DMS153 treated with DMSO at 0.1 percent for 48 hours (cell line): ENCODE results near the gene STRIT1.
"Not testable (repeated sequence)": the region's sequence is repeated elsewhere in the genome, so short reads cannot be mapped to it uniquely, and the experiment has no call there.

Experiments used
- DNase-seq: peaks from one replicate; lab custom pipeline; 2025; ENCODE audit not compliant: unreplicated experiment; lab: John Stamatoyannopoulos, UW

Gene STRIT1

DNA sequence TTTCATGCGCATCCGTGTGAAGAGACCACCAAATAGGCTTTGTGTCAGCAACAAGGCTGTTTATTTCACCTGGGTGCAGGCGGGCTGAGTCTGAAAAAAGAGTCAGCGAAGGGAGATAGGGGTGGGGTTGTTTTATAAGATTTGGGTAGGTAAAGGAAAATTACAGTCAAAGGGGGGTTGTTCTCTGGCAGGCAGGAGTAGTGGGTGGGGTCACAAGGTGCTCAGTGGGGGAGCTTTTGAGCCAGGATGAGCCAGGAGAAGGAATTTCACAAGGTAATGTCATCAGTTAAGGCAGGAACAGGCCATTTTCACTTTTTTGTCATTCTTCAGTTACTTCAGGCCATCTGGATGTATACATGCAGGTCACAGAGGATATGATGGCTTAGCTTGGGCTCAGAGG is 19.0 kb downstream of the STRIT1 start:
- not testable (repeated sequence) for DNase-seq

GRCh38 chr3:155271343-155271613 is 22.2 kb downstream of the STRIT1 start:
- DNase-seq = no peak

DNA sequence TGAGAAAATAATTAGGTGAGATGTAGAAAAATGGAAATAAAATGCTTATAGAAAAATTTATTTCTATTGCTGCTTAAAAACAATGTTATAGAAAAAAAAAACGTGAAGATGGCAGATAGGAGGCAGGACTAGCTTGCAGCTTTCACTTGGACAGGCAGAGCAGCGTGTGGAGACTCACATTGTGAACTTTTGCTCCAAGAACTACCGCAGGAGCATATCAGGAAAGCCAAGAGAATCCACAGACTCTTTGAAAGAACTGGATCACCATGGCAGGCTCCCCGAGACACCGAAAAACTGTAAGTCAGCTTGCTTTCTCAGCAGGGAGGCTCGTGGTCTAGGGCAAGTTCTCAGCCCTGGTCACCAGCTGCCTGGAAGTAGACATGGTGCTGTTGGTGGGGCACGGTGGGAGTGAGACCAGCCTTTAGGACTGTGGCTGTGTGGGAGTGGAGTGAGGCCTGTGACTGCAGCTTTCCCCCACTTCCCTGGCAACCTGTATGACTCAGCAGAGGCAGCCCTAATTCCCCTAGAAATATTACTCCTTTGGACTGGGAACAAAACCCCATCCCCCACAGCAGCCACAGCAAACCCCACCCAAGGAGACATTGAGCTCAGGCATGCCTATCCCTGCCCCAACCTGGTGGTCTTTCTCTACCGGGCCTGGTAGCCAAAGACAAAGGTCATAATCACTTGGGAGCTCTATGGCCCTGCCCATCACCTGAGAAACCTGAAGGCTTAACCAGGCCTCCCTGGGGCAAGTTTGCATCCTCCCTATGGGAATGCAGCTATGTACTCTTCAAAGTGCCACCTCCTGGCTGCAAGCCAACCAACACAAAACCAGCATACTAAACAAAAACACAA is 22.8 kb downstream of the STRIT1 start:
- DNase-seq = no peak

DNA sequence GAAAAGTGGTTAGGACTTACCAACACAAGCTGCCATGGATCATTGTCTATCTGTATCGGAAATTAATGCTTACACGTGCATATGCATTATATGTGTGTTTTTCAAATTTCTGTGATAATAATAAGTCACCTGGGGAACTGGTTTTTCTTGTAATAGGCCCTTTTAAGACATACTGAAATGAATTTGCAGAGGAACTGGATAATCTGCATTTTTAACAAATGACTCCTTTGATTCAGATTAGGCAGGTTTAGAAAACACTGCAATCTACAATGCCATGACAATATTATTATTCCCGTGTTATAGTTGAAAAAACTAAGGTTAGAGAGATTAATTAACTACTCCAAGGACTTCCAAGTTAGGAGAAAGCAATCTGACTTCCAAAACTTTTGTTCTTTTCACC is 23.4 kb downstream of the STRIT1 start:
- no peak for DNase-seq

DNA sequence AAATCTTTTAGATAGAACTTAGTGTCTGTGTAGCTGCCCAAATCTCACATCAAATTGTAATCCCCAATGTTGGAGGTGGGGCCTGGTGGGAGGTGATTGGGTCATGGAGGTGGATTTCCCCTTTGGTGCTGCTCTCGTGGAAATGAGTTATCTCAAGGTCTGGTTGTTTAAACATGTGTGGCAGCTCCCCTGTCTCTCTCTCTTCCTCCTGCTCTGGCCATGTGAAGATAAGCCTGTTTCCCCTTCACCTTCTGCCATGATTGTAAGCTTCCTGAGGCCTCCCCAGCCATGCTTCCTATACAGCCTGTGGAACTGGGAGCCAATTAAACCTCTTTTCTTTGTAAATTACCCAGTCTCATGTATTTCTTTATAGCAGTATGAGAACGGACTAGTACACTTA is 30.6 kb downstream of the STRIT1 start:
- not testable (repeated sequence) for DNase-seq

GRCh38 chr3:155262295-155262694 is 31.2 kb downstream of the STRIT1 start:
- no peak for DNase-seq

- DNase-seq = no peak
Observed at GRCh38 chr3:155254445-155254844, 39.0 kb downstream of the STRIT1 start.

- no peak for DNase-seq
Observed at GRCh38 chr3:155252535-155252934, 40.9 kb downstream of the STRIT1 start.

DNA sequence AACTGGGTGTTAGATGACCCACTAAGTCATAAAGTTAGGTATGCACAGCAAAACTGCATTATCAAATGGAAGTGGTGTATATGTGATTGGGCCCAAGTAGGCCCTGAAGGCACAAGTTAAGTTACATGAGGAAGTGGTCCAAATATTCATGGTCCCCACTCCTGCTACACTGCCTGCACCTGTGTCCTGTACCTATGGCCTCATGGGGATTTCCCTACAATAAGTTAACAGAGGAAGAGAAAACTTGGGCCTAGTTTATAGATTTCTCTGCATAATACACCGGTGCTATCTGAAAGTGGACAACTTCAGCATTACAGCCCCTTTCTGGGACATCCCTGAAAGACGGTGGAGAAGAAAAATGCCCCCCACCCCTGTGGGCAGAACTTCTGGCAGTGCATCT is 41.5 kb downstream of the STRIT1 start:
- no peak for DNase-seq

DNA sequence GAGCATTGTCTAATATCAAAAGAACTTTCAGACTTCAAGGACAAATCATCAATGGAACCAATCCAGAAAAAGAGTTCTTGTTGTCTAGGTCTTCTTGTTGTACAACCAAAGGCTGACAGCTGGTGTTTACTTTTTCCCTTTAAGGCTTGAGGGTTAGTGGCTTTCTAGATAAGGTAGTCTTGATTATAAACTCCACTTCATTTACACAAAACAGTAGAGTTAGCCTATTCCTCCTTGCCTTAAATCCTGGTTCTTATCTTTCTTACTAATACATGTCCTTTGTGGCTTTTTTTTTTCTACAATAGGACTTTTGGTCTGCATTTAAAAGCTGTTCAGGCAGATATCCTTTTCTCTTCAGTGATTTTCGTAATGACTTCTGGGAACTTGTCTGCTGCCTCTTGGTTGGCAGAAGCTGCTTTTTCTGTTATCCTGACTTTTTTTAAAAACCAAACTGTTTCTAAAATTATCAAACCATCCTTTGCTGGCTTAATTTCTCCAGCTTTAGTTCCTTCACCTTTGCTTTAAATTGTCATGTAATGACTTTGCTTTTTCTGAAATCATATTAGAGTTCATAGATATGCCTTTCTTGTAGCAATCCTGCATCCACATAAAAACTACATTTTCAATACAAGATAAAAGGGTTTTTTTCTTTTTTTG is 44.8 kb downstream of the STRIT1 start:
- no peak for DNase-seq

DNA sequence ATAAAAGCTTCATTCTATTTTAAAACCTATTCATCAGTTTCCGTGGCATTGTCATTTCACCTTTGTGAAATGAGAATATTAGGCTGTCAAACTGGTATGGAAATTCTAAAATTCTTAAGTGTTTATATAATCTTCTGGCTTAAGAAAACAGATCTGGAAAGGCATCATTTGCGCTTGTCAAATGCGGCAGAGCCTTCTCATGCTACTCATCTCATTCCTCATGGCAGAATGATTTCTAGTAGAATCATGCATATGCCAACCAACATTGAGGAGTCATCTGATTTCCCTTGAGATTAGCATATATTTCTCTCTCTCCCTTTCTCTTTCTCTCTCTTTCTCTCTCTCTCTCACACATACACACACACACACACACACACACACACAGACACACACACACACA is 48.8 kb downstream of the STRIT1 start:
- no peak for DNase-seq

- no peak for DNase-seq
Observed at GRCh38 chr3:155244216-155244615, 49.3 kb downstream of the STRIT1 start.

GRCh38 chr3:155243512-155243921 is 50.0 kb downstream of the STRIT1 start:
- DNase-seq = no peak

- DNase-seq = no peak
Observed at GRCh38 chr3:155242342-155242741, 51.1 kb downstream of the STRIT1 start.

- no peak for DNase-seq
Observed at GRCh38 chr3:155241579-155241978, 51.9 kb downstream of the STRIT1 start.
